GM19193 (cell line): ENCODE measurements around the gene TMEM187.
A peak's percentile ranks its signal among the peaks of the same experiment; 100 is the strongest.

Source experiments
- POLR2A ChIP-seq: IDR thresholded peaks from 4 replicates; pipeline ENCODE4 v1.6.1; 2011; ENCODE audit not compliant: insufficient read depth, insufficient read length; ENCODE audit errors: extremely low read depth

The TMEM187 gene

GRCh38 chrX:153969904-153970356 lies 2.6 kb upstream of the TMEM187 start:
- TF ChIP-seq POLR2A = no peak

GRCh38 chrX:153970357-153971123 lies 2.0 kb upstream of the TMEM187 start:
- peak; percentile 4 for TF ChIP-seq POLR2A

GRCh38 chrX:153971124-153971449 lies 1.5 kb upstream of the TMEM187 start:
- TF ChIP-seq POLR2A = no peak

- TF ChIP-seq POLR2A = peak; percentile 51
Measured at GRCh38 chrX:153971450-153972367, 845 bp upstream of the TMEM187 start, which contains the start of gene HCFC1. HCFC1 (minus strand) TSS chrX:153971818; CDS start chrX:153970840, 978 bp downstream.

- peak; percentile 26 for TF ChIP-seq POLR2A
Measured at GRCh38 chrX:153973127-153974002, 811 bp downstream of the TMEM187 start.

- TF ChIP-seq POLR2A = no peak
Measured at GRCh38 chrX:153974003-153974725, 1.6 kb downstream of the TMEM187 start.

GRCh38 chrX:153974726-153975286 lies 2.3 kb downstream of the TMEM187 start:
- no peak for TF ChIP-seq POLR2A

GRCh38 chrX:153981231-153981630 lies 8.7 kb downstream of the TMEM187 start:
- TF ChIP-seq POLR2A = no peak

- TF ChIP-seq POLR2A = no peak
Measured at GRCh38 chrX:153981771-153982533, 9.4 kb downstream of the TMEM187 start.

GRCh38 chrX:153983321-153983801 lies 10.8 kb downstream of the TMEM187 start:
- TF ChIP-seq POLR2A = no peak

- TF ChIP-seq POLR2A = peak; percentile 35
Measured at GRCh38 chrX:153984351-153985178, 12.0 kb downstream of the TMEM187 start.

- TF ChIP-seq POLR2A = no peak
Measured at GRCh38 chrX:153988493-153988892, 15.9 kb downstream of the TMEM187 start.
